Epithelial cell of proximal tubule (primary cell): ENCODE measurements around the gene IPO11. TPM values are rescaled to one million over a fixed set of nuclear protein-coding genes. Genes with fewer than 3 reads are reported as not detected.

Source experiments
- DNase-seq: peaks from one replicate; pipeline ENCODE4 v3.0.0-alpha.2; 2011; ENCODE audit warnings: low read depth
- H3K4me3 ChIP-seq: 2 replicates; pipeline ENCODE4 v1.5.1; 2011; ENCODE audit warnings: low read depth, mild to moderate bottlenecking, low read length
- CTCF ChIP-seq: conservative IDR thresholded peaks from 2 replicates; pipeline ENCODE4 v1.5.1; 2012; ENCODE audit warnings: low read depth, mild to moderate bottlenecking, low read length
- total RNA-seq: library from RNA; depleted of rRNA; stranded (reverse); fragments of >200 nt; gene quantifications from 2 replicates; pipeline ENCODE4 v1.2.3, GENCODE V29; 2015

IPO11 gene
- total RNA-seq, 1 donor from 2014 or later, result 6.6 TPM

- H3K4me3 ChIP-seq, result peak overlapping the region; percentile 77
- DNase-seq, result no peak
- no peak for TF ChIP-seq CTCF
Measured at GRCh38 chr5:62413711-62414110, 1.1 kb downstream of the IPO11 start.

- no peak for TF ChIP-seq CTCF
- no peak for DNase-seq
- H3K4me3 ChIP-seq, result no peak overlapping the region
Measured at GRCh38 chr5:62418462-62419076, 6.0 kb downstream of the IPO11 start.

- no peak for TF ChIP-seq CTCF
- H3K4me3 ChIP-seq, result no peak overlapping the region
- no peak for DNase-seq
Measured at GRCh38 chr5:62419609-62420008, 7.0 kb downstream of the IPO11 start.

- DNase-seq, result no peak
- no peak for TF ChIP-seq CTCF
- H3K4me3 ChIP-seq, result no peak overlapping the region
Measured at GRCh38 chr5:62421414-62421813, 8.9 kb downstream of the IPO11 start.

- no peak for DNase-seq
- no peak for TF ChIP-seq CTCF
Measured at GRCh38 chr5:62424763-62425162, 12.2 kb downstream of the IPO11 start.

GRCh38 chr5:62431735-62432620 lies 19.4 kb downstream of the IPO11 start:
- TF ChIP-seq CTCF, result no peak
- H3K4me3 ChIP-seq, result no peak overlapping the region
- no peak for DNase-seq

More at GRCh38 chr5:62424763-62425162, 12.2 kb downstream of the IPO11 start:
- no peak overlapping the region for H3K4me3 ChIP-seq

GRCh38 chr5:62432621-62433064 lies 20.1 kb downstream of the IPO11 start:
- no peak for TF ChIP-seq CTCF
- DNase-seq, result no peak
- no peak overlapping the region for H3K4me3 ChIP-seq
